Mesenteric fat pad (tissue), 1 donor: ENCODE measurements around the gene YES1. TPM values are rescaled to one million over a fixed set of nuclear protein-coding genes. Genes with fewer than 3 reads are reported as not detected.
A peak's percentile ranks its signal among the peaks of the same experiment; 100 is the strongest.

ENCODE experiments used
- DNase-seq: peaks from one replicate; pipeline ENCODE4 v3.0.0-alpha.2; 2020; ENCODE audit warnings: low spot score
- long read RNA-seq: library from polyadenylated mRNA; unstranded; transcript quantifications from one replicate; pipeline ENCODE4 v2.0.0, GENCODE V29; 2020
- total RNA-seq: library from RNA; stranded (reverse); fragmentation: NEBNext Ultra II Directional; extraction: Animal tissue kit (Norgen Biotek cat#: 25700); gene quantifications from one replicate; pipeline ENCODE4 v1.2.1, GENCODE V29; 2021
- donor health status: DM: yes; HTN: yes; CAD: no.

YES1 gene
- total RNA-seq: 54.3 TPM
- long read RNA-seq, full-length matches to known transcripts: 8 of 22 reads
- long read RNA-seq, partial matches to known transcripts: 5 of 22 reads
- long read RNA-seq, other reads (novel, unspliced or antisense): 9 of 22 reads

DNA sequence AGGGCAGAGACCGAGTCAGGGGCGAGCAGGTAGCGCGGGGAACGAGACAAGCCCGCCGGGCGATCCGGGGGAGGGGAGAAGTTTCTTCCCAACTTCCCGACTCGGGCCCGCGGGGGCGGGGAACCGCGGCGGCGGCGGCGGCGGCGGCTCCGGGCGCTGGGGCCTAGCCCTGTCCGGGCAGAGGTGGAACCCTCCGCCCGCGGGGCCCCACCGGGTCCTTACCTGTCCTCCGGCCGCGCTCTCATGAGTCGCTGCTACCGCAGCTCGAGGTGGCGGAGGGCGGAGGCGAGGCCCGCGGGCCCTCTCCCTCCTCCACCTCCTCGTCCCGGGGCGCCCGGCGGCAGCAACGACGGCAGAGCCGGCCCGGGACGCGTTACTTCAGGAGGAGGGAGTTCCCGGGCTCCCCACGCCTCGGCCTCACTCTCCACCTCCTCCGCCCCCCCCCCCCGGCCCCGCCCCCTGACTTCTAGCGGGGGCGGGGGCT is at the start of gene YES1:
YES1 (minus strand) TSS at position 351 of the 484 bp plus-strand sequence. CDS start 55,415 bp downstream, outside the sequence.
- DNase-seq: peak; percentile 91

DNA sequence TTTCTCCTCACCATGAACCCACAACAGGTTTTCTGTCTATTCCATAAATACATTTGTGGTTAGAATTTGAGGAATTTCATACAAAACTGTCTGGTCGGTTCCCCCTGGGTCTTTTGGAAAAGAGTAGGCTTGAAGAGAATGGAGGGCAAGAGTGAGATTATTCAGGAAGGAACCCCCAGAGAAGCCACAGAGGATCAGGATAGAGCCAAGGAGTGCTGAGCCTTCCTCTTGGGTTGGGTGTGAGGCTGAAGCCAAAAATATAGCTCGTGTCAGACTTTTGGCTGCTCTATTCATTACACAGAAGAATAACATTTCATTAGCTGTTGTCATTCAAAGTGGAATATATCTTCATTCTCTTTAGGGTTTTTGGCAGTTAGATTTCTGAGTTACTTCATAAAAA is 45.9 kb upstream of the YES1 start:
- DNase-seq: no peak

DNA sequence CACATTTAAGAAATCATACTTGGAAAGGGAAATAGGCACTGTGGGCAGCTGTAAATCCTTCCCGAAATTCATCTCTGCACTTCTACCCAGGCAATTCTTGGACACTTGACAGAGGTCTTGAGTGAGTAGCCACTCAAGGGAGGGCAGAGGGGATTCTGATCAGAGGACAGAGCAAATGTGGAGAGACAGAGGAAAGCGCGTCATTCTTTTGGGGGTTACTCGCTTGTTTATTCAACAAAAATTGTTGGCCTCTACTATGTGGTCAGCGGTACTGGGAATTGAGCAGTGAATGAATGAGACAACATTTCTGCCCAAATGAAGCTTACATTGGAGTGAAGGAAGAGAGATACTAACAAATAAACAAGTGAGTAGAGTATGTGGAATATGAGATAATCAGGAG is 41.4 kb upstream of the YES1 start:
- DNase-seq: no peak

DNA sequence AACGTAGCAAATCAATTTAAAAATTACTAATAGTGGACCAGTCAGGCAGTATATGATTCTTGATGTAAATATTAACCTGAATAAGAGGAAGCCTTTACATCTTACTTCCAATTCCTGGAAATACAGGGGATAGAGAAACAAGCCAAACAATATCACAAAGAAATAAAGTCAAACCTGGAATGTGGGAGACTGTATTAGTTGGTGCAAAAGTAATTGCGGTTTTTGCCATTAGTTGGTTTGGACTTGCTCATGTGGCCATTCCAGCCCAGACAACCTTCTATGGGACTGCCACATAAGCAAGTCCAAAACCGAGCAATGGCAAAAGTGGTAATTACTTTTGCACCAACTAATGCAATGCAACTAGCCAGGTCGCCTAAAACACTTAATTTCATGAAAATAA is 38.9 kb upstream of the YES1 start:
- no peak for DNase-seq

DNA sequence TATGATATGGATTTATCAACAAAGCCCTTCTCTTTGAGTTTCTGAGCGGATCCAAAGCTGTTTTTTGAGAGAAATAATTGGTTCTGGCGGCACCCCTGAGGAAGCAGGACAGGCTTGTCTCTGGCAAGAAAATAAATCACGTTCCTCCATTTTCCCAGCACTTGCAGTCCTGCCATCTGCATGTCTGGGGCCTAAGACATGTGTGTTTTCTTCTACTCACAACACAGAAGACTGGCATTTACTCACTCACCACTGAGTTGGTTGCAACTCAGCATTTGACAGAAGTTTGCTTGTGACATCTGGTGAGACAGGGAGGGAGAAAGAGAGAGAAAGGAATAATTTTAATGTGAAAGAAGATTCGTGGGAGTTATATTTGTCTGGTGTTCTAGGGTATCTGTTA is 37.0 kb upstream of the YES1 start:
- no peak for DNase-seq

DNA sequence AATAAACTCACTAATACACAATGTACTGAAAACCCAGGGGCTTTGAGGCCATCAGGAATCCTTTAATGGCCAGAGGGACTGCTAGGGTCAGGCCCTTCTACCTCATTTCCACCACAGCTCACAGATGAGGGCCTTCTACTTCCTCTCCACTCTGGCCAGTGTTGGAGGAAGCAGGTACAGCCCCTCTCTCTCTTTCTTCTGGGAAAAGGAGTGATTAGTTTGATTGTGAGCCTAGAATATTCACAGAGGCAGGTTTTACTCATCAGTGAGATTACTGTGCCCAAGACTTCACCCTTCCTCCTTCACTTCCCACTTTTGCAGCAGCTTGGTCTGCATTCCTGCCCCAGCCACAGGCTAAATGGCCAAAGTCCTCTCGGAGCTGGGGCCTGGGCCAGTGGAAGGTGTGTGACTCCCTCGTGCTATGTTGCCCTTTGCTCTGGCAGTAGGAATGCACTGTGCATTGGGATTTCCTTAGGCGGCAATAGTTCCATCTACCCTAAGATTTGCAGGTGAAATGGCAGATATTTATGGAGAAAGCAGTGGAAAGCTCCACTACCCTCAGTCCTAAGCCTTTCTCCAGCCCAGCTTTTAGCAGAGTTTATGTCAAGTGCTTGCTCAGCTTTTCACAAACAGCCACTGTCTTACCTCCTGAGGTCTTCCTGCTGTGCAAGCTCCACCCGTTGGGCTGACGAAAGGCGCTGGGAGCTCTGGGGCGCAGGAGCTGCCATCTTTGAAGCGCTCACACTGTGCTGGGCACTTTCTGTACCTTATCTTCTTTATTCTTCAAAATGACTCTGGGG is 36.2 kb upstream of the YES1 start:
- no peak for DNase-seq

DNA sequence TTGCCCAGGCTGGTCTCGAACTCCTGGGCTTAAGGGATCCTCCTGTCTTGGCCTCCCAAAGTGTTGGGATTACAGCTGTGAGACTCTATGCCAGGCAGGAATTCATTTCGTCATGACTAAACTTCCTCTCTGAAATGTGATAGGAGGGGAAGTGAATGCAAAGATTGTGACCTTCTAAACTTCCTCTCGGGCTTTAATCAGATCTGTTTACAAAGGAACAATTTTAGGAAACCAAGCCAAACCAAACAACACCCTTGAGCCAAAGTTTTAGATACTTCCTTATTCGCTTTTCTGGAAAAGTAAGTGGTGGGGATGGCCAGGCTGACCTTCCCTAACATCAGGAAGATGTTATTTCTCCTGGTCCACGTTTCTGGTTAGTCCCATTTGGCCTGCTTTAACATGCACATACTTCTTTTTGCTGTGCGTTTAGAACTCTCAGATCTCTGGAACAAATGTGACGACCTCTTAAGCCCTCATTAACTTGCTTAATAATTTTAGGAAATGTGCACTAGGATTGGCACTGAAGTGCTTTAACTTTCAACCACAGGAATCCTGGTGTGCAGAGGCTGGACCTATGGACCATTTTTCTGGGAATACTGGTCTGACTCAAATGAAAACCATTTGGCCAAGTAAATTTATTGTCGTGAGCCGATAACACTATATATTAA is 33.2 kb upstream of the YES1 start:
- DNase-seq: no peak

DNA sequence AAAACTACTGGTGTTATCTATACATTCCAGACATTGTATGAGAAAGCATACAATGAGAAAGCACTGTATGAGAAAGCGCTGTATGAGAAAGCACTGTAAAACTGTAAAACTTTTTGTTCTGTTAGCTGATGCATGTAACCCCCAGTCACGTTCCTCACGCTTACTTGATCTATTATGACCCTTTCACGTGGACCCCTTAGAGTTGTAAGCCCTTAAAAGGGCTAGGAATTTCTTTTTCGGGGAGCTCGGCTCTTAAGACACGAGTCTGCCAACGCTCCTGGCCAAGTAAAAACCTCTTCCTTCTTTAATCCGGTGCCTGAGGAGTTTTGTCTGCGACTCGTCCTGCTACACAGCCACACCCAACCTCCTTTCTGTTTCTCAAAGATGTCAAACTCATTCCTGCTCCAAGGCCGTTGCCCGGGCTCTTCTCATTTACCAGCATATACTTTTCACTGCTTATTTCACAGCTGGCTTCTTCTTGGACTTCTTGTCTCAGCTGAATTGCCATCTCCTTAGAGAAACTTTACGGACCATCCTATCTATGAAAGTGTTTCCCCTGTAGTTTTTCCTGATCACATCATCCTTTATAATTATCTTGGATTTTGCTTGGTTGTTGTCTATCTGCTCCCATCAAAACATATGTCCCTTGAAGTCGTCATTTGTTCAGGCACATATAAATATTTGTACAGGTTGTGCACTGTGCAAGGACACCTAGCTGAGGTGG is 29.8 kb upstream of the YES1 start:
- DNase-seq: no peak

DNA sequence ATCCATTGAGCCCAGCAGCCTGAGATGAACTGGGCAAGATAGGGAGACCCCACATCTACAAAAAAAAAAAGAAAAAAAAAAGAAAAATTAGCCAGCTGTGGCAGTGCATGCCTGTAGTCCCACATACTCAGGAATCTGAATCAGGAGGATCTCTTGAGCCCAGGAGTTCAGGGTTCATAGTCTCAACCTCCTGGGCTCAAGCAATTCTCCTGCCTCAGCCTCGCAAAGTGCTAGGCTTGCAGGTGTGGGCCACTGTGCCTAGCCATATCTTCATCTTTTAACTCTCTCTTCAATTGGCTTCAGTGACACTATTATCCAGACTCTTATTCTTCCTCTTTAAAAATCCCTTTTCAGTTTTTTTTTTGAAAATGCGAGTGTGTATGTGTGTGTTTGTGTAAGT is 28.5 kb upstream of the YES1 start:
- DNase-seq: no peak

DNA sequence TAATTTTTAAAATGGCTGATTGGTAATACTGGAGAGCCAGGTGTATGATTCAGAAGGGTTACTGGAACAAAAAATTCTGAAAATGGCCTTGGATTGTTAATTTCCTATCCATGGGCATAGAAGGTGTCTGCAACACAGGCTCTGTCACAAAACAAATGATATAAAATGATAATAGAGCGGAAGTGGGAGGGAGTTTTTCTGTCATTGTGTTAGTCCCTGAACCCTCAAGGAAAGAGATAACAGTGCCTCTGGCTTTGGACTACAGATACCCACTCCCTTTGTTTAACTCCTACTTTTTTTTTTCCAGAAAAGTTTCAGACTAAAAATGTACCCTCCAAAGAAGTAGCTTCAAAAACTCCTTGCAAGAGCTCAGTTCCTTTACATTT is 28.0 kb upstream of the YES1 start:
- DNase-seq: no peak

DNA sequence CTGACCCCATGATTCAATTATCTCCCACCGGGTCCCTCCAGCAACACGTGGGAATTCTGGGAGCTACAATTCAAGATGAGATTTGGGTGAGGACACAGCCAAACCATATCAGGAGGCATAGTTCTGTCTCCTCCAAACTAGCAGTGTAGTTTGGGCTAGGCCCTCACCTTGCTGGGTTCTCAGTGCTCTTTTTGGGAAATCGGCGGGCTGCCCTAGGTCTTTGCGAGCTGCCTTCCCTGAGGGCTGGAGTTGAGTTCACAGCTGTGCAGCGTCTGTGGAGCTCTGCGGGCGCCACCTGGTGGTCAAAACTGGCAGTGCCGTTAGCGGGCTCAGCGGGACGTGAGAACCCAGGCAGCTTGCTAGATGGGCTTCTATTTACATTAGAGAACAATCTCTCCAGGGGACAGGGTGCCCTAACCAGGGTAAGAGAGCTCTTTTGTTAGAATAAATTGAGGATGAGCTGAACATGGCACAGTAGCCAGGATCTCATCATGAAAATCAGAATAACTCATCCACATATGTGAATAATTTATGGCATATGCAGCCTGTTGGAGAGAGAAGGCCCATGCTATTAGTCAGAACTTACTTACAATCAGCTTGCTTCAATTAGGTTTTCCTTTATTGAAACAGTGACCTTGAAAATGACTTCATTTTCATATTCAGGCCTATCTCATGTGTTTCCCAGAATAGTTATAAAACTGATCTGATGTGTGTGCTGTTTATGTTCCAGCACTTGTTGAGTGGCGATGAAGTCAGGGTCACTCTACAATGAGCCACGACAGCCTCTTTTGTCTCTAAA is 27.4 kb upstream of the YES1 start:
- DNase-seq: peak; percentile 95

DNA sequence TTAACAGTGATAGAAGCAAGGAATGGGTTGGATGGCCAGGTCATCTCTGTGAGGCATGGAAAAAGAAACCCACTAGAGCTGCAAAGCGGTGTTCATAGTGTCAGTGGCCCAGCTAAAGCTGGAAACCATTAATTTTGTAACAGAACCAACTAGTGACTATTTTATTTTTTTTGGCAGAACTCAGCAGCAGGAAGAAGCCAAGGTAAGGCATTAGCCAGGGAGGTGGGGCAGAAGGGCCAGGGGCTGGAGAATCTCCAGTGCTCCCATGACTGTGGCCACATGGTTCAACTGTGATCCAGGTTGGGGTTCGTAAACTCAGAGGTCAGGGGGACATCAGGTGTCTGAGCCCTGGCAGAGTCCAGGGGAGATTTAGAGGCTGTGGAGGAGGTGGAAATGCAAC is 25.9 kb upstream of the YES1 start:
- DNase-seq: no peak

DNA sequence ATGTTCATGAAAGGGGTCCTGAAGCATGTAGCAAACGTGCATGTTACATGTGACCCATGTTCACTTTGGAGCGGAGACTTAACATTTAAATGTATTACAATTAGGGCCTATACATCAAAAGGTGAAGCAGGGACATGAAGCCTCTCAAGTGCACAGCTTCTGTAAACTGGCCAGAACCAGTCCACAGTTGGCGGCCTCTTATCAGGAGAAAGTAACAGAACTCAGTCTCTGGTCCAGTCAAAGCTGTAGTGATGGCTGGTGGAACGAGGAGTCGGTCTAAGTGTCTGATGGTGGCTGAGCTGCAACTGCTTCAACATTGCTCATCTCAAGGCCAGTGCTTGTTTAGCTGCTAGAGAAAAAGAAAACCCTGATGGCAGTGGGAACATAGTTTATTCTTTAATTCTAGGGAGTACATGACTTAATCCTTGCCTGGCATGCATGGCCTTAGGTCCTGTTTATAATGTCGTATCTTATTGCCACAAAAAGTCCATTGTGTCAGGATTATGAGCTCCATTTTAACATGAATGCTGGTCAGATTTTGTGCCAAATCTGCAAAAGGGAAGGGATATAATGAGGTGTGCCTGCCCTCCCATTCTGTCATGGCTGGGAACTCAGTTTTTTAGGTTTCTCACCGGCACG is 22.2 kb upstream of the YES1 start:
- no peak for DNase-seq

DNA sequence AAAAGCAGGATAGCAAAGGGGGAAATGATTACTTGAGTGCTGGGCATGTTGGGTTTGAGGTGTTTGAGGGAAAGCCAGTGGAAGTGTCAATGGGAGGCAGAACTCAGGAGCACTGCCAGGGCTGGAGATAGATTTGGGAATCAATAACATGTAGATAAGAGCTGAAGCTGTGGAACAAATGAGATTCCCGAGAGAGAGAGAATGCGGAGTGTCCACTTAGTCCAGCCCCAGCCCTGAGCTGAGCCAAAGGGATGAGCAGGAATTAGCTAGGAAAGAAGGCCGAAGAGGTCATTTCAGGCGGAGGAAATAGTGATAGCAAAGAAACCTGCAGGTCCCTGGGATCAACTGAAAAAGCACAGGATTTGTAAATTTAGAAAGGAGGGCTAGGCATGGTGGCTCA is 21.2 kb upstream of the YES1 start:
- no peak for DNase-seq

DNA sequence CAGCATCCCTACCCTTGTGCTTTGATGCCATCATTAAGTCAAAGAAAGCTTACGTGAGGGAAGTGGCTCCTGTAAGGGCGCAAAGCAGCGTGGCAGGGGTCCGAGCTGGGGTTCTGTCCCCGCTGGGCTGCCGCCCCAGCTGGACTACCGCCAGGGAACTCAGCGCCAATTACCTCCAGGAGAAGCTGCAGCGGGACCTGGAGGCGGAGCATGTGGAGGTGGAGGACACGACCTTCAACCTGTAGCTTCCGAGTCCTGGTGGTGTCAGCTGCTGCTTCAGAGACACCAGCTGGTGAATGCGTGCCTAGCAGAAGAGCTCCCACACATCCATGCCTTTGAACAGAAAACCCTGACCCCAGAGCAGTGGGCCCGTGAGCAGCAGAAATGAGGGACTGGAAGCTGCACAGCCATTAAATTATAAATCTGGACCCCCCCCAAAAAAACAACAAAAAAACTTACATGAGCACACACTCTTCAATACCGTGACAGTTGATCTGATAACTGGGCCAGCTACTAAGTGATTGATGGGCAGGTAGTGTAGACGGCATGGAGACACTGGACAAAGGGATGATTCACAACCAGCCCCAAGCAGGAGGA is 20.1 kb upstream of the YES1 start:
- no peak for DNase-seq

DNA sequence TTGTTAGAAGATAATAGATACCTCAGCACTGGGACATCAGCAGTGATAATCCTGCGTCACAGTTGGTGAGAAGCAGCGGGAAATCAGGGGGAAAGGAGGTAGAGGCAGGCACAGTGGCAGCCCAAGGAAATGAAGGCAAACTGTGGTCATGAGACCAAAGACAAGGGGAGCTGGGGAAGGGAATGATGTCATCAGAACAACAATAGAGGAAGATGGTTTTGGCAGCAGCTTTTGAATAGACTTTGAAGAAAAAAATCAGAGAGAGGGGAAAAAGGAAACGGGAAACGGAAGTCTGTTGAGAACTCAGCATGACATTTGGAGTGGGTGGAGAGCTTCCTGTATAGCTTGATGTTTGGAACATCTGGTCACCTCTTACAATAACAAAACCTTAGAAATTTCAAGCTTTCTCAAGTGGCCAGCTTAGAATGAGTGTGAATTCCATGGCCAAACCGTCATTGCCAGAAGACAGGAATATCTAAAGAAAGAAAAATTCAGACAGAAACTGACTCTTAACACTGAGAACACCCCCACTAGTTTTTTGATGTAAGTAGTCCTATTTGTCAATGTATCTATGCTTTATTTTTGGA is 18.4 kb upstream of the YES1 start:
- DNase-seq: no peak

DNA sequence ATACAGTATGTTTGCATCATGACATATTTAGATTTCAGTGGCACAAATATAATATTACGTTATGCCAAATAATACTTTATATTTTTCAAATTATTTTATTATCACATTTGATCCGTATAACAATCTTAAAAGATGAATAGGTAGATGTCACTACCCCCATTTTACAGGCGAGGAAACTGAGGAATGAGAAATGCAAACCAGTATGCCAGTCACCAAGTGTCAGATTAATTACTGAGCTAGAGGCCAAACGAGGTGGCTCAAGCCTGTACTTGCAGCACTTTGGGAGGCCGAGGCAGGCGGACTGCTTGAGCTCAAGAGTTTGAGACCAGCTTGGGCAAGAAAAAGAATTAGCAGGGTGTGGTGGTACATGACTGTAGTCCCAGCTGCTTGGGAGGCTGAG is 17.4 kb upstream of the YES1 start:
- DNase-seq: no peak

DNA sequence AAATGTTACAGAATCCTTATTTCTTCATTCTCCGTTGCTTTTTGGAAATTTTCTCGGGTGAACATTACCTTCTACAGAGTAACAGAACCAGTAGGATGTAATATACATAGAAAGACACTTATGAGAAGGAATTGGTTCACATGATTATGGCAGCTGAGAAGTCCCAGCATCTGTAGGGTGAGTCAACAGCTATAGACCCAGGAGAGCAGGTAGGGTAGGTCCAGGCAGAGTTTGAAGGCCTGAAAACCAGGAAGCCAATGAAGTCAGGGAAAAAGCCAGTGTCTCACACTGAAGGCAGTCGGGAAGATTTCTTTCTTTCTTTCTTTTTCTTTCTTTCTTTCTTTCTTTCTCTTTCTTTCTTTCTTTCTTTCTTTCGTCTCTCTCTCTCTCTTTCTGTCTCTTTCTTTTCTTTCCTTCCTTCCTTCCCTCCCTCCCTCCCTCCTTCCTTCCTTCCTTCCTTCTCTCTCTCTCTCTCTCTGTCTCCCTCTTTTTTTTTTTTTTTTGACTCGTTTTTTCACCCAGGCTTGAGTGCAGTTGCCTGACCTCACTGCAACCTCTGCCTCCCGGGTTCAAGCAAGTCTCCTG is 15.1 kb upstream of the YES1 start:
- DNase-seq: no peak

DNA sequence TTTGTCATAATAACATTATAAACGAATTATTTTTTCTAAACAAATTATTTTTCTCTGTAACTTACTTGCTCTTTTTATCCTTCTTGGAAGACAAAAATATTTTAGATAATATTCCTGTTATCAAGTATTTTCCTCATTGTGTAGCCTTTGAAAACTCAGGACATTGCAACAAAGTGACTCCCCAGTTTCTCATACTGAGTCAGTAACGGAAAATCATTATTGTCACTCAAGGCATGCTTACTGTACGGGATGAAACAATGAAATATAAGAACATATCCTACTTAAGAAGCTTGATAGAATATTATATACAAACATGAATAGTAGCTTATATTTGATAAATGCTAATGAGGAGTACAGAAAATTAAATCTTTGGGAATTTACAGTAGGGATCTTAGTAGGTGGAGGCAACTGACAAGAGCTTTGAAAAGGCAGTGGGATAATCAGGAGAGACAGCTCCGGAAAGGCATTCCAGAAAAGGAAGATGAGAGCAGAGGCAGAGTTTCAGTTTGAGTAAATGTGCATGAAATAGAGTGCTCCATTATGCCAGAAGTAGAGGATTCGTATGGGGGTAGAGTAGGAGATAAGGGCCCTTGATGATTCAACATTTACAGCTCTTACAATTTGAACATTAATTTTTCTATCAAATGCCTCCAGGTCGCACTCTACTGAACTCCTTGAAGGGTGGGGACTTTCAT is 14.0 kb upstream of the YES1 start:
- no peak for DNase-seq
